H1 (cell line): ENCODE results near the gene ABCA2. TPM values are rescaled to one million over a fixed set of nuclear protein-coding genes. Genes with fewer than 3 reads are reported as not detected.

Experiments
- BRCA1 ChIP-seq: IDR thresholded peaks from 2 replicates; pipeline ENCODE4 v1.6.1; 2012; ENCODE audit warnings: low read depth, low read length, improper control_type of control experiment
- CHD7 ChIP-seq: fragments of 300-600 bp; sonication (generic); IDR thresholded peaks from 2 replicates; pipeline ENCODE4 v1.7.1; 2012; ENCODE audit warnings: low read length, moderate library complexity, mild to moderate bottlenecking, inconsistent platforms; ENCODE audit not compliant: insufficient replicate concordance
- EP300 ChIP-seq, 2 experiments: IDR thresholded peaks; 1 replicate in 1 of 2; 2 replicates in 1 of 2; pipeline ENCODE4 v1.6.1; 2011 to 2012; ENCODE audit warnings: low read depth in 2 of 2, low read length in 2 of 2, mild to moderate bottlenecking in 2 of 2, borderline replicate concordance in 1 of 2, inconsistent platforms in 1 of 2, moderate library complexity in 1 of 2
- GABPA ChIP-seq: IDR thresholded peaks from 2 replicates; pipeline ENCODE4 v1.6.1; 2011; ENCODE audit warnings: mild to moderate bottlenecking, low read length, moderate library complexity, borderline replicate concordance; ENCODE audit not compliant: insufficient read depth
- MAX ChIP-seq: IDR thresholded peaks from 2 replicates; pipeline ENCODE4 v1.6.1; 2012; ENCODE audit warnings: inconsistent platforms
- PHF8 ChIP-seq: fragments of 200-600 bp; sonication (generic); conservative IDR thresholded peaks from 2 replicates; pipeline ENCODE4 v1.7.1; 2012; ENCODE audit warnings: low read depth, mild to moderate bottlenecking, inconsistent platforms, low read length, moderate library complexity
- SP1 ChIP-seq: IDR thresholded peaks from 2 replicates; pipeline ENCODE4 v1.6.1; 2011; ENCODE audit warnings: low read depth, low read length
- TBP ChIP-seq: IDR thresholded peaks from 2 replicates; pipeline ENCODE4 v1.6.1; 2011; ENCODE audit warnings: low read depth, low read length, improper control_type of control experiment
- polyA plus RNA-seq, 7 experiments: library from polyadenylated mRNA; depleted of rRNA in 3 of 7; stranded (reverse) in 5 of 7; unstranded in 2 of 7; fragments of >200 nt in 5 of 7; fragments of 200-250 nt in 2 of 7; gene quantifications; 1 replicate in 5 of 7; 2 replicates in 1 of 7; 4 replicates in 1 of 7; pipeline versions ENCODE4 v1.2.1 to v1.2.3, GENCODE V29; 2011 to 2013; ENCODE audit warnings: missing spikeins in 2 of 7, mixed read lengths in 2 of 7
- total RNA-seq: library from RNA; stranded (reverse); fragmentation: NEBNext Ultra II Directional; extraction: Animal tissue kit (Norgen Biotek cat#: 25700); gene quantifications from 2 replicates; pipeline ENCODE4 v1.2.1, GENCODE V29; 2021

ABCA2 gene
- total and polyA plus RNA-seq, 2 of the 8 experiments (the other 6 are each of a cell fraction or from before 2014, with no cell fraction given), result 12.5 to 14.3 TPM

- TF ChIP-seq CHD7 (no peak), SP1 (no peak), EP300 (IDR thresholded peaks at IDR 0.05; ENCODE audit: borderline replicate concordance in 1 of 2, low read depth in 2 of 2, low read length in 2 of 2) (no peak), TBP (no peak), BRCA1 (no peak), MAX (no peak), PHF8 (no peak), GABPA (no peak)
Observed at GRCh38 chr9:136964171-136964689, 63.8 kb downstream of the ABCA2 start (continued).
